ENCODE data around the gene CENPO. TPM values are rescaled to one million over a fixed set of nuclear protein-coding genes. Genes with fewer than 3 reads are reported as not detected.

Gene CENPO
- total RNA-seq, 1 experiment from 2014 or later, result 14.9 TPM

GRCh38 chr2:24822049-24822706 is 29.0 kb downstream of the CENPO start:
- no peak for TF ChIP-seq CTCF (IDR thresholded peaks at IDR 0.05; ENCODE audit: unreplicated experiment)
- no peaks in the 10 kb centered on the region for H3K4me1 Mint-ChIP-seq (ENCODE audit: insufficient read depth, unreplicated experiment)
- H3K27me3 Mint-ChIP-seq (ENCODE audit: insufficient read depth, unreplicated experiment), result no peaks in the 10 kb centered on the region
- peaks cover 43% of the 10 kb centered on the region for H3K36me3 Mint-ChIP-seq (ENCODE audit: insufficient read depth, unreplicated experiment)
- no peak overlapping the region for H3K27ac Mint-ChIP-seq (ENCODE audit: low read depth, unreplicated experiment)
- ChIA-PET CTCF (interaction anchor here (0.9 kb wide), 1 partner anchor 412 kb away, joined by 5 read pairs; no protein-coding TSS in a partner anchor), POLR2A (no interaction called here)
- H3K9me3 Mint-ChIP-seq (ENCODE audit: unreplicated experiment), result no peaks in the 10 kb centered on the region
- DNase-seq (ENCODE audit: unreplicated experiment), result no peak
- intact Hi-C loops (cut with micrococcal nuclease), result loop anchor here (10.0 kb wide), 1 partner anchor 597 kb away; no protein-coding TSS in a partner anchor
- BruUV-seq (replicated peaks), result no TSS peak
- H3K4me3 Mint-ChIP-seq (ENCODE audit: unreplicated experiment), result no peak overlapping the region

GRCh38 chr2:24824071-24824588 is 30.9 kb downstream of the CENPO start:
- no peaks in the 10 kb centered on the region for H3K4me1 Mint-ChIP-seq (ENCODE audit: insufficient read depth, unreplicated experiment)
- peaks cover 40% of the 10 kb centered on the region for H3K36me3 Mint-ChIP-seq (ENCODE audit: insufficient read depth, unreplicated experiment)
- BruUV-seq (replicated peaks), result no TSS peak
- no peaks in the 10 kb centered on the region for H3K27me3 Mint-ChIP-seq (ENCODE audit: insufficient read depth, unreplicated experiment)
- H3K9me3 Mint-ChIP-seq (ENCODE audit: unreplicated experiment), result no peaks in the 10 kb centered on the region
- POLR2A ChIA-PET, result no interaction called here
- intact Hi-C loops (cut with micrococcal nuclease), result loop anchor here (10.0 kb wide), 1 partner anchor 599 kb away; no protein-coding TSS in a partner anchor
- no peak overlapping the region for H3K27ac Mint-ChIP-seq (ENCODE audit: low read depth, unreplicated experiment)
- no peak for DNase-seq (ENCODE audit: unreplicated experiment)
- H3K4me3 Mint-ChIP-seq (ENCODE audit: unreplicated experiment), result no peak overlapping the region
- TF ChIP-seq CTCF (IDR thresholded peaks at IDR 0.05; ENCODE audit: unreplicated experiment), result no peak
- CTCF ChIA-PET, result interaction anchor here (0.6 to 8.1 kb wide), 9 partner anchors 11 to 415 kb away, joined by 3 to 108 read pairs (median 3); partner anchors contain the start of genes CENPO and PTRHD1

GRCh38 chr2:24824966-24825882 is 32.0 kb downstream of the CENPO start:
- H3K4me1 Mint-ChIP-seq (ENCODE audit: insufficient read depth, unreplicated experiment), result no peaks in the 10 kb centered on the region
- DNase-seq (ENCODE audit: unreplicated experiment), result peak; percentile 34
- no peaks in the 10 kb centered on the region for H3K9me3 Mint-ChIP-seq (ENCODE audit: unreplicated experiment)
- BruUV-seq (replicated peaks), result no TSS peak
- H3K4me3 Mint-ChIP-seq (ENCODE audit: unreplicated experiment), result no peak overlapping the region
- peaks cover 44% of the 10 kb centered on the region for H3K36me3 Mint-ChIP-seq (ENCODE audit: insufficient read depth, unreplicated experiment)
- H3K27me3 Mint-ChIP-seq (ENCODE audit: insufficient read depth, unreplicated experiment), result no peaks in the 10 kb centered on the region
- POLR2A ChIA-PET, result no interaction called here
- H3K27ac Mint-ChIP-seq (ENCODE audit: low read depth, unreplicated experiment), result no peak overlapping the region
- intact Hi-C loops (cut with micrococcal nuclease), result loop anchor here (5.0 to 10.0 kb wide), 2 partner anchors 372 to 600 kb away; no protein-coding TSS in a partner anchor
- CTCF ChIA-PET, result interaction anchor here (0.6 to 8.1 kb wide), 13 partner anchors 9 to 416 kb away, joined by 3 to 108 read pairs (median 3); partner anchors contain the start of genes CENPO and PTRHD1
- peak; percentile 54 for TF ChIP-seq CTCF (IDR thresholded peaks at IDR 0.05; ENCODE audit: unreplicated experiment)

All from MCF 10A (cell line).